Effector CD8-positive, alpha-beta T cell (primary cell): ENCODE data around the gene TULP1.
A peak's percentile ranks its signal among the peaks of the same experiment; 100 is the strongest.

ENCODE experiments used
- DNase-seq: peaks from one replicate; lab custom pipeline; 2025; lab: John Stamatoyannopoulos, UW

The TULP1 gene

DNA sequence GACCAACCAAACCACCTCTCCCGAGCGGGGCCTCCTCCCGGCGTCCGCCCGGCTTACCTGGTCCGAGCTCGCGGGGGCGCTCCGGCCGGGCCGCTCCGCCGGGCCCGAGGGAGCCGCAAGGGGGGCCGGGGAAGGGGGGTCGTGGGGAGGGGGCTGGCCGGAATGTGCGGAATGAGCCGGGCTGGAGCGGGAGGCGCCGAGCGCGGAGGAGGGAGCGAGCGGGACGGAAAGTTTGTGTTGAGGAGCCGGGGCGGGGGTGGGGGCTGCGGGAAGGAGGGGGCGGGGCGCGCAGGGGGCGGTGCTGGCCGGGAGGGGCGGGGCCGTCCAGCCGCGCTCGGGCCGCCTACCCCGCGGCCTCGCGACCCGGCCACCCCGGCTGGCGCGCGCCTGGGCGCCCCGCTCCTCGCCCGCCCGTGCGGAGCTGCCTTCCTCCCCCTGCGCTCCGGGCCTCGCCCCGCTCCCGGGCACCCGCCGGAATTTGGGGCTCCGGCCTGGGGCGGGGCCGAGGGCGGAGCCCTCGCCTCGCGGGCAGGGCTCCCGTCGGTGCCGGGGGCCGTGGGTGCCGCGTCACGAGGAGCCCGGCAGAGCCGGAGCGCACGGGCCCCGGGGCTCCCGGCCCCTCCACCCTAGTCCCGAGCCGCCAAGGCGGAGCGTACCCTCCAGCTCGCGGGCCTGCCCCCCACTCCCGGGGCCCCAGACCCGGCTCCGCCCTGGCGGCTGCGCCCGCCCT is 15.7 kb downstream of the TULP1 start, which contains the start of gene TEAD3:
TEAD3 (minus strand) TSS at position 239 of the 730 bp plus-strand sequence.
- DNase-seq = peak; percentile 42

DNA sequence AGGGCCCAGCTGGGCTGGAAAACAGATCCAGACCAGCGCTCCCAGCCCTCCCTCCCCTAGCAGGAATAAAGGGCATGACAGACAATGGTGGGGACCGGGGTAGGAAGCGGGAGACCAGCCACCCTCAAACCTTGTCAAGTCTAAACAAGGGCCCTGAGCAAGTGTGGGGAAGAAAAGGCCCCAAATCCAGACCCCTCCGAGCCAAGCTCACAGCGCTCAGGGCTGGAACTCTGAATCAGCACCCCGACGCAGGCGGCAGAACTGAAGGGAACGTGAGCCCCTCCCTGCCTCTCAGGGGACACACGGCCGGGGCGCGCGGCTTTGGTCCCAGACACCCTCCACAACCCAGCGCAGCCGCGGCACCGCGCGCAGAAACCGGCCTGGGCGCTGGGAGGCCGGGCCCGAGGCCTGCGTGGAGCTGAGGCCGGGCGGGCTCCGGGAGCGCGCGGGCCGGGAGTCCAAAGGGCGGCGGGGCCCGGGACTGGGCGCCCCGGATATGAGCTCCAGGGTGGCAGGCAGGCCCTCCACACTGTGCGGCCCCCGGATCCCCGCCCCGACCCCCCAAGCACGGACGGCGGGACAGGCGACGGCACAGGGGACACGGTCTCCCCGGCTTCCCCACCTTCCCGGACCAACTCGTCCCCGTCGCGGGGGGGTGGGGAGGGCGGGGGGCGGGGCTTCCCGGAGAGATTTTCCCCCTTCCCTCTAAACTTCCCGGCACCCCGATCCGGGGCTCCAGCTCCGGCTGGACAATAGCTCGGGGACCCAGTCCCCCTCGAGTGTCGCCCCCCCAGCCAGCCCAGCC is 16.5 kb downstream of the TULP1 start:
- DNase-seq = no peak

DNA sequence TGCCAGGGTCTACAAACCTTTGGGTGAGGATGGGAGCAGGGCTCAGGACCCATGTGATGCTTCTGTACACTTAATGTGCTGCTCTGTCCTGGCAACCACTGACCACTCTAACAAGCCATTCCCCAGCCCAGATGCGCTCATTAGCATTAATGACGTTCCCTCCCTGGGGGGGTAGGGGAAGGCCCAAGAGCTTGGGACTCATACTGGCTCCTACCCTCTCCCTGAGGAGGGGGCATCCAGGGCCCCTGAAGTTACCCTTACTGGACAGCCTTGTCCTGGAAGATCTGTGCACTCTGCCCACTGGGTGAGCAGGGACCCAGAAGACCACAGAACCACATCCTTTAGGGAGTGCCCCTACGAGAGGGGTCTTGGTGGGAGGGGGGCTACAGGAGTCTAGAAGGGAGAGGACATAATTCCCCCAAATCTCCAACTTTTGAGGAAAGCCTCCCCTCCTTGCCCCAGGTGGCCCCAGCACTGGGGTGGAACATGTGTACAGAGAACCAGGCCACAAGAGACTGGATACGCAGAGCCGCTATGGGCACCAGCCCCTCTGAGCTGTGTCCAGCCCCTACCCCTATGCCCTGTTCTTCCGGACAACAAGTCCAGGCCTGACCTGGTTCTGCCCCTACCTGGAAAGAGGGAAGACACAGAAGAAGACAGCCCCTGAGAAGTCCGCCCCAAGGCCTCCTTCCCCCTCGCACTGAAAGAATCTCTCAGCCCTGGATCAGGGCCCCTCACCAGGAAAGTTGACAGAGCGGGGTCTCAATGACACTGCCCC is 17.2 kb downstream of the TULP1 start:
- no peak for DNase-seq

DNA sequence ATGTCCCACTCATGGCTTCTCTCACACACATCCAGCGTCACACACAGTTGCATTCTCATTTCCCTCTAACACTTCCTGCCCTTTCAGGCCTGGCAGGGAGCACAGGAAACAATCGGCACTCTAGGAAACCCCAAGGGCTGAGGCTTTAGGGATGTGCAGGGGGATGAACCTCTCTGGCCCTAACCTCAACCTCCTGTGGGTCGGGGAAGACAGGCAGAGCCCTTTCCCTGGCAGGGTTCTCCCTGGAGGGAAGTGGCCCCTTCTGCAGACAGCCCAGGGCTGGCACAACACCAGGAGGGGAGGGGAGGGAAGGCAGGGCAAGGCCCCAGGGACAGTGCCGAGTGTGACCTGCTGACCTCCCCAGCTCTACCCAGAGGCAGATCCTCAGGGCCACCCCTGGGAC is 18.5 kb downstream of the TULP1 start:
- no peak for DNase-seq

DNA sequence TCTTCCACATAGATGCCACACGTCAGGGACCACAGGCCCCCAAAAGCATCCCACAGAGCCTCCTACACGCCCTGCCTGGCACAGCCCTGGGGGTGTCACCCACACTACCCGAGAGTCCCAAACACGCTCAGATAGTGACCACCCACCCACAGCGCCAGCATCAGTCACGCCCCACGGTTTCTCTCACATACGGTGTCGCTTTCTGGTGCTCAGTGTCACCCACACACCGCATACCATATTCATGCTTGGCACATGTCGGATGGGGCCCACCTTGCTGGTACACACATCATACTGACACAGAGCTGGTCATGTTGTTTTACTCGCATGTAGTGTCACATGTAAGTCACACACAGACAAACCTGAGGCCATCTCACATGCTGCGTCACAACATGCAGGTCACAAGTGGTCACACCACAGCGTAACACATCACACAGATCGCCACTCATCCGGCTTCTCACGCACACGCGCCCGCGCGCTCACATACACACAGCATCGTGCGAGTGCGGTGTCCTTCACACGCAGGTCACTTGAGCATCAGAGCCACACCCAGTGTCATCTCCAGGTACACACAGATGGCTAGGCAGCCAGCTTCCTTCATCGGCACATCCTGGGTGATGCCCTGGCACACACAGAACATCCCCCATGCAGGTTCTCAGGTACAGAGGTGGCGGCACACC is 19.3 kb downstream of the TULP1 start:
- DNase-seq = no peak

DNA sequence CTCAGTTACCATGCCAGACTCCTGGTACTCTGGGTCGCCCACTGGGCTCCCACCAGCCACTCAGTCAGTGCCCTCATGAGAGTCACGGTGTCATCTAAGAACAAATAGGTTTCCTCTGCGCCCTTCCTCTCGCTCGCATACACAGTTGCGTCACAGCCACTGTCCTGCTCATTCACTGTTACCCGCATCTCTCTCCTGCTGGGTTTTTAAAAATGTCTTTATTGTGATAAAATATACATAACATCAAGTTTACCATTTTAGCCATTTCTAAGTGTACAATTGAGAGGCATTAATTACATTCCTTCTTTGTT is 19.8 kb downstream of the TULP1 start:
- no peak for DNase-seq

DNA sequence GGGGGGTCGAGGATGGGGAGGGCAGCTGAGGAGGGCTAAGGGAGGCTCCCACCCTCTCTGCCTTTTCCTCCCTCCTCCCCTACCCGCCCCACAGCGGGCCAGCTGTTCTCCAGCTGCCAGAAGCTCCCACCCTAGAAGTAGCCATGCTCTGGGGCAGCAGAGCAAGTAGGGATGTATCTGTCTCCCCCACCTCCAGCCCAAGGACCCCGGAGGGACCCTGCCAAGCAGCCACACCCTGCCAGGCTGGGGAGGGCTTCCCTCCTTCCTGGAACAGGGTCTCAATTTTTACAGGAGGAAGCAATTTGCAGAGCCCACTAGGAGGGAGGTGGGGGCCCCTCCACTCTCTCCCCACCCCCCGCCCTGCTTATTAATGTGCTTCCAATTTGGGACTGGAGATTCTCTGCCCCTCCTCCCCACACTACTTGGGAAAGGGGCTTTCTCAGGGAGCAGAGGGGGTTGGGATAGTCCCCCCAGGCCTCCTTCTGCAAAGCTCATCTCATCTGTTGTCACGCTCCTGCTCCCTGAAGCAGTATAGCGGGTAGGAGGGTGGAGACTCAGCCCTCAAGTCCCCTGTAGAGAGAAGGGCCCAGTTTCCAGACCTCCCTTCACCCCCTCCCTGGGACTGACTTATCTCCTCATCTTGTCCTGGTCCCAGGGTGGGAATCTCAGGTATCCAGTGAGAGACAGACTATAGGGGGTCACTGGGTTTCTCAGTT is 20.3 kb downstream of the TULP1 start:
- DNase-seq = no peak

DNA sequence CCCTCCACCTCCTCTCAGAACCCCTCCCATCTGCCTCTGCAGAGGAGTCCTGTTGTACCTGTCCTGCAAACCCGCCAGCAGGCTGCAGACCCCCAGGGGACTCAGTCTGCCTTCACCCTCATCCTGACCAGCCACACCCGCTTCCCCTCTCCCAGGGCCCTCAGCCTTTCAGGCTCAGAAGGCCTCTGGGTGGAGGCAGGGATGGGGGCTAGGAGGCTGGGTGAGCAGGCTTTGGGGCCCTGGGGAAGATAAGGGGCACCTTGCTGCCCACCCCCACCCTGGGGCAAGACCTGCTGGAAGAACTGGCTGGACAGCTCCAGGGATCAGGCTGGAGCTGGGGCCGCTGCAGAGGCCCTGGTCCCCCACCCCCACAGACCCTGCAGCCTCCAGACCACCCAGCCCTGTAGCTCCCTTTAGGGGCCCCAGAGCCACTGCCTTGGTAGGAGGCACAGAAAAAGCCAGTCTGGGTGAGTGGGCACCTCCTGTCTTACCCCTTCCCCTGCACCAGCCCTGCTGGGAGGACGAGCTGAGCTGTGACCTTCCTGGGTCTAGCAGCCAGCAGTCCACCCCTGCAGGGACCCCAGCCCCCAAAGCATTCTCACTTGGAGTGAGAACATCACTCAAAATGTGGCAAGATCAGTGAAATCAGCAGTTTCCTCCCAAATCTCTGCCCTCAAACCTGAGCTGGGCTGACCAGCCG is 21.0 kb downstream of the TULP1 start:
- DNase-seq = no peak

DNA sequence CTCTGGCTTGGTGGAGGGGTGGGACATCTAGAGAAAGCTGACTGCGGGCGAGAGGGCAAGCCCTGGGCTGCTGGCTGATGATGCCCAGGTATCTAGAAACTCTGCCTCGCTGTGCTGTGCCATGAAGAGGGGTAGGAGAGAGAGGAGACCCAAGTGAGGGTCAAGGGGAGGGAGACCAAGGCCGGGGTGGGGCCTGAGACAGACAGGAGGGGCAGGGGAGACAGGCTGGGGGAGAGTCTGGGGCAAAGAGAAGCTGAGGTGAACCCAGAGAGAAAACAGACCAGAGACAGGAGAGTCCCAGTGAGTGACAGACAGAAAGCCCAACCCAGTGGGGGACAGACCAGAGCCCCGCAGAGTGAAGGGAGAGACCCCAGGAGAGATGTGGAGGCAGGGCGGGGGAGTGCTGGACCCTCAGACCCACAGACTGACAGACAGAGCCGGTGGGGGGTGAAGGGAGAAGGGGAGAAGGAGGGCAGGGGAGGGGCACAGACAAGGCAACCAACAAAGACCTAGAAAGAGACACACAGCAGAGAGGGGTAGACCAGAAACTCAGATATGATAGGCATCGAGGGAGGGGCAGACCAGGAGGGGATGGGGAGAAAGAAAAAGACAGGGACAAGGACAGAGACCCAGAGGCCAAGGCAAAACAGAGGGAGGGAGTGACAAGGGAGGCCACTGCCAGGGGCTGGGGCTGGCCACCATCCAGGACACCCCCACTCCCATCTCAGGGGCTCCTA is 21.7 kb downstream of the TULP1 start:
- no peak for DNase-seq

DNA sequence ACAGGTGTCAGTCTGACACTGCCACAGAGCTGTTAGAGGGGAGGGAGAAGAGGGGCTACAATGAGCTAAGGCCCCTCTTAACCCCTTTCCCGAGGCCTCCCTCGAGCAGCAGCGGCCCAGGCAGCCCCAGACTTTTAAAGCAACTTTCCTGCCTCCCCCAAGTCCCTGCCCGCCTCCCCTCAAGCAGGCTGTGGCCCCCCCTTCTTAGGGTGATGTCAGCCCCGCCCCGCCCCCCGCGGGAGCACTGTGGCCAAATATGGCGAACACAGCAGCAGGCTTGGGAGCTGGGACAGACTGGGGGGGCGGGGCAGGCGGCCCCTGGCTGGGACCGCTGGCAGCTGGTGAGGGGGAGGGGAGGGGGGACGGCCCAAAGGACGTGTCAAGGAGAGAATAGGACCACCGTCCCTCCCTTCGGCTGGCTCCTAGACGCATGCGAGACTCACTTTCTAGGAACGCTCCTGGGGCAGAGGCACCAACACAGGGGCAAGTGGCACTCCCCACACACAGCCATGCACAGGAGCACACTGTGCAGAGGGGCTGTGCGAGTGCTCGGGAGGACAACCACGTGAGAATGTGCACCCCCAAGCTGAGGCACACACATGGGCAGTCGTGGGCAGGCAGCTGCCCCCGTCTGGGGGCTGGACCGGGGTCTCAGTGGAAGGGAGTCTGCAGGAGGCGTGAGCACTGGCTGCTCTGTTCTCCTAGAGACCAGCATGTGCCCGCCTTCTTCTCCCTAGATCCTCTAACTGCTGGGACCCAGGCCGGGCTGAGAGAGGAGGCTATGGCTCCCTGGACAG is 22.5 kb downstream of the TULP1 start:
- DNase-seq = peak; percentile 19

DNA sequence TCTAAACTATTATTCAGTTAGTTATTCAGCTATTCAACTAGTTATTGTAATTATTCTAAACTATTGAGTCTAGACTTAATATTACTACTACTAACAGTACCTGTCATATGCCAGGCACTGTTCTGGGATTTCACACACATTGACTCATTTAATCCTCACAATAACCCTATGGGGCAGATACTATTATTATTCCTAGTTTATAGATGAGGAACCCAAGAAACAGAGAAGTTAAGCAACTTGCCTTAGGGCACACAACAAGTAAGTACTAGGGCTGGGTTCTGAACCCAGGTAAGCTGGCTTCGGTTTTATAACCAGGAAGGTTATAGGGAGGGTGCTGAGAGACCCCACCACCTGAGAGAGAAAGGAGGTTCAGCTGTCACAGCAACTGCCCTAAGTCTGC is 23.6 kb downstream of the TULP1 start:
- no peak for DNase-seq

DNA sequence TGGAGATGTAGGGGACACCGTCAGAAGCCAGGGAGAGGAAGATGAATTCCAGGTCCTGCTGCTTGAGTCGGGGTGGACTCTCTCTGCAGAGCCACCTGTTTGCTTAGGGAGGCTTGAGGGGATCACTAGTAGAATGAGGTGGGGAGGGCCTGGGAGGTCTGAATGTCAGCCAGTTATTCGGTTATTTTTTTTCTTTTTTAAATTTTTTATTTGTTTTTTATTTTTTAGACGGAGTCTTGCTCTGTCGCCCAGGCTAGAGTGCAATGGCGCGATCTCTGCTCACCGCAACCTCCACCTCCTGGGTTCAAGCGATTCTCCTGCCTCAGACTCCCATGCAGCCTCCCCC is 24.2 kb downstream of the TULP1 start:
- DNase-seq = no peak

DNA sequence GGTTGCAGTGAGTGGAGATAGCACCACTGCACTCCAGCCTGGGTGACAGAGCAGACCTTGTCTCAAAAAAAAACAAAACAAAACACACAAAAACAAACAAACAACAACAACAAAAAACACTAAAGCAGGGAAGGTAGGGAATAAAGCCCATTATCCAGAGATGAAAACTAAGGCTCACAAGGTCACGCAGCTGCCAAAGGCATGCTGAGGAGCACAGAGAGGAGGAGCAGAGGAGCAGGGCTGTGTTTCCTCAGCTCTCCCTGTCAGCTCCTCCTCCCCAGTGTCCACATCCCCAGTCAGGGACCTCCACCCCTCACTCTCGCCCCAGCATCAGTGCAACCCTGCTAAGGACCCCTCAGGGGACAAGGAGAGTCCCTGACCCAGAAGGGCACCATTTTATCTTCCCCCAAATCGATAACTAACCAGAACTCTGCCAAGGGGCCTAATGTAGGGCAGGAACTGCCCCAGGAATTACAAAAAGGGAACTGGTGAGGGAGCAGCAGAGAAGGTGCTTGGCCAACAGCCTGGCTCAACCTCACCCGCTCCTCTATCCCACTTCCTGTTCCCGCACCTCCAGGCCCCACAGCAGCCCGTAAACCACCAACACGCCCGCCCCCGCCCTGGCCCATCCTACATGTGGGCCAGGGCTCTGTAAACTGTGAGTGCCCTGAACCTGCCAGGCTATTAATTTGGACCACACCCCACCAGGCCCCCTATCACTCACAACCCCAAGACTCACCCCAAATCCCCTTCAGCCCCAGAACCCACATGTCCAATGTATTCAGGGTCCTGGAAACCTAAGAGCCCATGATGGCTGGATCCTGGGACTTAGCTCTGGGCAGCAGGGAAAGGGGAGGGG is 24.8 kb downstream of the TULP1 start:
- DNase-seq = no peak

DNA sequence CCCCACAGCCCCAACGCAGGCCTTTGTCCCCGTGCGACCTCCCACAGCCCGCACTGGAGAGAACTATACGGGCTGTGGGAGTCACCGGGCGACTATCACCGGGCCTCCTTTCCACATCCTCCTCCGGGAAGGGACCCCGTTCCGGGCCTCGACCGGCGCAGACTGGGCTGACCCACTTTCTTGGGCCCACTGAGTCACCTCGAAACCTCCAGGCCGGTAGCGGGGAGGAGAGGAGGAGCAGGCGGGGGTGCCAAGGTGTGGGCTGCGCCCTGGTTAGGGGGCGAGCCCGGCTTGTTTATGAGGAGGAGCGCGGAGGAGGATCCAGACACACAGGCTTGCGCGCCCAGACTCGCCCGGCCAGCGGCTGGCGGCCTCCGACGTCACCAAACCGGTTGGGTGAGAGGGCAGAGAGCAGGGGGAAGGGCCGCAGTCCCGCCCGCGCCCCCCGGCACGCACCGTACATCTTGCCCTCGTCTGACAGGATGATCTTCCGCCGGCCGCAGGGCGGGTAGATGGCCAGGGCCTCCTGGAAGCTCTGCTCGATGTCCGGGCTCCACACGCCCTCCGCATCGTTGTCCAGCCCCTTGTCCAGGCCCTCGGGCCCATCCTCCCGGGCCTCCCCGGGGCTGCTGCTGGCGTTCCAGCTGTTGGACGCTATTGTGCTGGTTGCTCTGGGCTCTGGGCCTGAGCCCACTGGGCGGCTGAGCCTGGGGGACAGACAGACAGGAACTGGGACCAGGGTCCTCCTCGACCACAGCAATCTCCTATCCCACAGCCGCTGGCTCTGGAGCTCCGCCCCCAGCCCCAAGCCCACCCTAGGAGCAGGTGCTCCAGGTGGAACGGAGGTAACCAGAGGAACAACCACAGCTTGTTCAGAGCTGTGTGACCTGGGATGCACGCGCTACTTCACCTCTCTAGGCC is 26.4 kb downstream of the TULP1 start:
- no peak for DNase-seq

DNA sequence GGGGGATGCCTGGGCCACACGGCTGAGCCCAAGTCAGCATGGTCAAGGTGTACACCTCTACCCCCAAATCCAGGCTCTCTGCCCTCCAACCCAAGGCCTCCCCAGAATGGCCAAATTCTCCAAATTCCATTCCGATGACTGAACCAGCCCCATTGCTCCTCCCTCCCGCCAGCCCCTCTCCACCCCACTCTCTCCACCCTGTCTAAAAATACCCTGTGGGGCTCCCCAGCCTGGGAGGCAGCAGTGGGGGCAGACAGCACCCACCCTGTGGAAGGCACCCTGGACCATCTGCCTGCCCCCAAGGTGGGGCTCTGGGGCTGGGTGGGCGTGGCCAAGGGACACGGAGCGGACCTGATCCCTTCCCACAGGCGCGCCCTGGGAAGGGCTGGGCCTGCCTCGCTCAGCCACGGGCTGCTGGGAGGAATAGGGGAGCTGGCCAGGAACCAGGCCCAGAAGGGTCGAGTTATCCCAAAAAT is 27.3 kb downstream of the TULP1 start:
- DNase-seq = no peak

DNA sequence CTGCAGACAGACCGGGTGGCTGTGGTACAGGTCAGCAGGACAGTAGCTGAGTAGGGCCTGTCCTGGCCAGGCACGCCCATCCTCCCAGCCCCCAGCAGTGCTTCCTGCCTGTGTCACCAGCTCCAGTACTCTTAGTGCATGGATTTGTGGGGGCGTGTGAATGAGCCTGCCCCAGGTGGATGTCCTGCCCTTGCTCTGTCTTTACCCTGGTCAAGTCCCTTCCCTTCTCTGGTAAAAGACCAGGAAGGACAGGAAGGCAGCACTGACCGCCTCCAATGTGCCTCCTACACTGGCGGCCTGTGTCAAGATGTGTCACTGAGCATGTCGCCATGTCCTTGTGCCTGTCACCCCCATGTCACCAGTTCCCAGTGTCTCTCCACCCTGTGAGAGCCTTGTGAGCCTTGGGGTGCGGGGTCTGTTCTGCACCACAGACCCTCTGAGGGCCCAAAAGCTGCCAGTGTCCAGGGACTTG is 27.7 kb downstream of the TULP1 start:
- no peak for DNase-seq
